HL-60 (cell line): Measurements from ENCODE around the gene SLC6A5.
"Not testable (repeated sequence)": the region's sequence is repeated elsewhere in the genome, so short reads cannot be mapped to it uniquely, and the experiment has no call there.

Source experiments
- DNase-seq, 2 experiments: peaks; one replicate each; pipeline ENCODE4 v3.0.0-alpha.2; 2010 to 2020; ENCODE audit warnings: low read depth in 1 of 2, low spot score in 1 of 2
- H3K27ac ChIP-seq: fragments of 250-450 bp; sonication (Bioruptor Pico); replicated peaks from 2 replicates; pipeline ENCODE4 v1.5.1; 2020; ENCODE audit warnings: mild to moderate bottlenecking, moderate library complexity
- H3K27me3 ChIP-seq: fragments of 250-450 bp; sonication (Bioruptor Pico); 2 replicates; pipeline ENCODE4 v1.5.1; 2021; ENCODE audit warnings: mild to moderate bottlenecking, moderate library complexity; ENCODE audit not compliant: insufficient read depth, poor library complexity, severe bottlenecking
- H3K4me3 ChIP-seq: replicated peaks from 2 replicates; pipeline ENCODE4 v1.5.1; 2011; ENCODE audit warnings: mild to moderate bottlenecking, control low read depth, low read length; ENCODE audit not compliant: insufficient read depth
- GABPA ChIP-seq: IDR thresholded peaks from 2 replicates; pipeline ENCODE4 v1.6.1; 2012; ENCODE audit warnings: low read depth
- POLR2AphosphoS5 ChIP-seq: IDR thresholded peaks from 2 replicates; pipeline ENCODE4 v1.6.1; 2012; ENCODE audit warnings: low read depth
- REST ChIP-seq: IDR thresholded peaks from 2 replicates; pipeline ENCODE4 v1.6.1; 2012; ENCODE audit warnings: low read depth; ENCODE audit not compliant: insufficient replicate concordance
- SPI1 ChIP-seq: IDR thresholded peaks from 2 replicates; pipeline ENCODE4 v1.6.1; 2012; ENCODE audit warnings: low read depth, mild to moderate bottlenecking, borderline replicate concordance
- TF ChIP-seq, protein P1 (sequence below): IDR thresholded peaks from one replicate; pipeline ENCODE4 v1.5.1; 2011; ENCODE audit warnings: low read length, control low read depth, inconsistent platforms; ENCODE audit not compliant: insufficient read depth

SLC6A5 gene

GRCh38 chr11:20564846-20565635, 34.4 kb upstream of the SLC6A5 start:
- TF ChIP-seq, protein P1, sequence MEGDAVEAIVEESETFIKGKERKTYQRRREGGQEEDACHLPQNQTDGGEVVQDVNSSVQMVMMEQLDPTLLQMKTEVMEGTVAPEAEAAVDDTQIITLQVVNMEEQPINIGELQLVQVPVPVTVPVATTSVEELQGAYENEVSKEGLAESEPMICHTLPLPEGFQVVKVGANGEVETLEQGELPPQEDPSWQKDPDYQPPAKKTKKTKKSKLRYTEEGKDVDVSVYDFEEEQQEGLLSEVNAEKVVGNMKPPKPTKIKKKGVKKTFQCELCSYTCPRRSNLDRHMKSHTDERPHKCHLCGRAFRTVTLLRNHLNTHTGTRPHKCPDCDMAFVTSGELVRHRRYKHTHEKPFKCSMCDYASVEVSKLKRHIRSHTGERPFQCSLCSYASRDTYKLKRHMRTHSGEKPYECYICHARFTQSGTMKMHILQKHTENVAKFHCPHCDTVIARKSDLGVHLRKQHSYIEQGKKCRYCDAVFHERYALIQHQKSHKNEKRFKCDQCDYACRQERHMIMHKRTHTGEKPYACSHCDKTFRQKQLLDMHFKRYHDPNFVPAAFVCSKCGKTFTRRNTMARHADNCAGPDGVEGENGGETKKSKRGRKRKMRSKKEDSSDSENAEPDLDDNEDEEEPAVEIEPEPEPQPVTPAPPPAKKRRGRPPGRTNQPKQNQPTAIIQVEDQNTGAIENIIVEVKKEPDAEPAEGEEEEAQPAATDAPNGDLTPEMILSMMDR = no peak
- TF ChIP-seq GABPA (no peak), SPI1 (no peak), POLR2AphosphoS5 (no peak), REST (no peak)
- Histone ChIP-seq H3K27ac (no peak overlapping the region), H3K27me3 (no peaks in the 10 kb centered on the region), H3K4me3 (no peak overlapping the region)
- DNase-seq = no peak

- H3K27ac ChIP-seq, H3K27me3 ChIP-seq, H3K4me3 ChIP-seq, DNase-seq: not testable (repeated sequence)
These were observed 33.3 kb upstream of the SLC6A5 start for GRCh38 chr11:20566115-20566514.

DNA sequence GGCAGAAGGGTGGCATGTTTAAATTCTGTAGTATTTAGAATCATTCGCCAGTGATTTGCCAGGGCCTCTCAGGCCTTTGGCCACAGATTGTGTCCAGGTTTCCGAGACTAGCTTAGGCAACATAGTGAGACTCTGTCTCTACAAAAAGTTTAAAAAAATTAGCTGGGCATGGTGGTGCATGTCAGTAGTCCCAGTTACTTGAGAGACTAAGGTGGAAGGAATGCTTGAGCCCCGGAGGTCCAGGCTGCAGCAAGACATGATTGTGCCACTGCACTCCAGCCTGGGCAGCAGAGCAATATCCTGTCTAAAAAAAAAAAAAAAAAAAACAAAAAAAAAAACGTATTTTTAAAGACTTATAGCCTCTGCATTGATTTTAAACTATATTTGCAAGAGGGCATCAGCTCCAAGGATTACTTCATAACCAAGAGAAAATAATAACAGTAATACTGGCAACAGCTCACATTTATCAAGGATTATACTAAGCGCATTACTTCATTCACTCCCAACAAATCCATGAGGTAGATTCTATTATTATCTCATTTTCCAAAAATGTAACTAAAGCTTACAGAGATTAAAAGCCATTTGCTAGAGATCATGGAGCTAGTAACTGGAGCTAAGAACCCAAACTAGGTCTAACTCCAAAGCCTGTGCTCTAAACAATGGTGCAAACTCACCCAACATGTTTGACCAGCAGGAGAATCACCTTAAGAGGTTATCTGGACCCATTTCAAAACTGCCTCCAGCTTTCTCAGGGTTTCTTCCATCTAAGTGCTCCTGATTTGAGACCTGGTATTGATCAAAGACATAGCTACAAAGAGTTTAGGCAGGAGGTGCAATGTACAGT, 32.6 kb upstream of the SLC6A5 start:
- Histone ChIP-seq H3K27me3 (no peaks in the 10 kb centered on the region), H3K27ac (no peak overlapping the region), H3K4me3 (no peak overlapping the region)
- DNase-seq = no peak
- no peak for TF ChIP-seq POLR2AphosphoS5
- TF ChIP-seq REST = no peak
- no peak for TF ChIP-seq GABPA
- no peak for TF ChIP-seq SPI1
- TF ChIP-seq, protein P1 = no peak

DNA sequence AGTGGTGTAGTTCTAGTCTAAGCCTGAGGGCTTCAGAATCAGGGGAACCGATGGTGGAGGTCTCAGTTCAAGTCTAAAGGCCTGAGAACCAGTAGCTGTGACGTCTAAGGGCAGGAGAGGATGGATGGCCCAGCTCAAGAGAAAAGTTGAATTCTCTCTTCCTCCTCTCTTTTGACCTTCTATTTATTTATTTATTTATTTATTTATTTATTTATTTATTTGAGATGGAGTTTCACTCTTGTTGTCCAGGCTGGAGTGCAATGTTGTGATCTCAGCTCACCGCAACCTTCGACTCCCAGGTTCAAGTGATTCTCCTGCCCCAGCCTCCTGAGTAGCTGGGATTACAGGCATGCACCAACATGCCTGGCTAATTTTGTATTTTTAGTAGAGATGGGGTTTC, 19.7 kb upstream of the SLC6A5 start:
- DNase-seq, H3K27me3 ChIP-seq, H3K27ac ChIP-seq, H3K4me3 ChIP-seq: not testable (repeated sequence)
